HUES6 (cell line): ENCODE results near the gene NDUFV1.

Experiments used
- H3K27ac ChIP-seq: 2 replicates; pipeline ENCODE4 v1.7.0; 2013; ENCODE audit warnings: low read depth, mild to moderate bottlenecking, low read length, inconsistent platforms
- H3K27me3 ChIP-seq: 2 replicates; pipeline ENCODE4 v1.6.1; 2013; ENCODE audit warnings: low read length; ENCODE audit not compliant: control insufficient read depth, insufficient read depth
- H3K36me3 ChIP-seq: 2 replicates; pipeline ENCODE4 v1.6.1; 2013; ENCODE audit warnings: low read length; ENCODE audit not compliant: control insufficient read depth, insufficient read depth
- H3K4me1 ChIP-seq: 2 replicates; pipeline ENCODE4 v1.6.1; 2013; ENCODE audit warnings: low read length; ENCODE audit not compliant: control insufficient read depth, insufficient read depth
- H3K4me3 ChIP-seq: 2 replicates; pipeline ENCODE4 v1.5.1; 2013; ENCODE audit warnings: low read depth, low read length
- H3K9ac ChIP-seq: one replicate; pipeline ENCODE4 v1.6.1; 2013; ENCODE audit warnings: mild to moderate bottlenecking, low read length
- H3K9me3 ChIP-seq: 2 replicates; pipeline ENCODE4 v1.6.1; 2013; ENCODE audit warnings: low read depth, low read length; ENCODE audit not compliant: control insufficient read depth, insufficient read depth

NDUFV1 gene

GRCh38 chr11:67629386-67630227, 22.9 kb downstream of the NDUFV1 start, which contains the start of gene NUDT8:
NUDT8 (minus strand) TSS chr11:67629937; CDS start chr11:67629911, 26 bp downstream.
- Histone ChIP-seq H3K27me3 (no peaks in the 10 kb centered on the region), H3K4me1 (peaks cover 35% of the 10 kb centered on the region), H3K27ac (peak within 1 kb of the TSS; percentile 78; the same call in 1 of the 2 replicates), H3K36me3 (no peaks in the 10 kb centered on the region; the same call in 1 of the 2 replicates), H3K9ac (peak within 1 kb of the TSS; percentile 87), H3K4me3 (peak within 1 kb of the TSS; percentile 69), H3K9me3 (no peaks in the 10 kb centered on the region)

DNA sequence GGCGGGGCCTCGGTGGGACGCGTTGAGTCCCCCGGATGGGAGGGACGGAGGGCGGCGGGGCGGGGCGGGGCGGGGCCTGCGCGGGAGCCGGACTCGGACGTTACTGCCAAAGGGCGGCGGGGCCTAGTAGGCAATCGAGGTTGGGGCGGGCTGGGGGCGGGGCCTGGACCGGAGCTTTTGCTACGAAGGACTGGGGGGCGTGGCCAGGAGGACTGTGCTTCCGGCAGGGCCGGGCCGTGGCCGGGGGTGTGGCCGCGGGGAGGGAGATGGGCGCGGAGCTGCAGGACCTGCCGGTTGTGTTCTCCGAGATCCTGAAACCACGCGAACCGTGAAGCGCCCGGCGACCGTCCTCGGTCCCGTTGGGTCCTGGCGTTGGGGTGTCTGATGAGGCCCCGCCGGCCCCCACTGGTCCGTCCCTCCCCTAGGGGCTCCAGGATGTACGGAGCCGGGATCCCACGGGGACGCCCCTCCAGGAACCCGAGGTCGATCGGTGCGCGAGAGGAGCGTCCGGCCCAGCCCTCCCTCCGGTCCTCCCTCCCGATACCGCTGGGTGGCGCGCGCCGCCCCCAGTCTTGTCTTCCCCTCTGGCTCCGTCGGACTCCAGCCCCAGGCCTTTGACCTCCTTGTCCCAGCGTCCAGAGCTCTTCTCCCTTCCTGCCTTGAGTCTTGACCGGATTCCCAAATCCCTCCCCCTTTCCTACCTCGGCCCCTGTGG, 23.6 kb downstream of the NDUFV1 start:
- Histone ChIP-seq H3K27me3 (no peaks in the 10 kb centered on the region), H3K9me3 (no peaks in the 10 kb centered on the region), H3K36me3 (no peaks in the 10 kb centered on the region; the same call in 1 of the 2 replicates), H3K4me3 (peak overlapping the region; percentile 69), H3K4me1 (peaks cover 38% of the 10 kb centered on the region), H3K9ac (peak overlapping the region; percentile 80), H3K27ac (peak overlapping the region; percentile 78; the same call in 1 of the 2 replicates)

DNA sequence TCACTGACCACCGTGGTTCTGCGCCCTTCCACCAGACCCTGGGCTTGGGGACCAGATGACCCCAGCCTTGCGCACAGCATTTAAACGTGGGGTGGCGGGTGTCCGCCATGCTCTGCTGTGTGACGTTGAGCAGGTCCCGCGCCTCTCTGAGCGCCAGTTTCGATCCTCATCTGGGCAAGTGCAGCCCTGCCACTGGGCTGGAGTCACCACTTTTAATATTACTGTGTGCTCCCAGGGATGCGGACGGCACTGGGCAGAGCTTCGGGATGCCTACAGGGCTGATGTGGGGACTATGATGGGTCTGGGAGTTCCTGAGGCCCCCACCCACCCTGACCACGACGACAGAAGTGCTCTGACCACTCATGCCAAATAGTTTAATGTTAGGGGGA, 24.2 kb downstream of the NDUFV1 start:
- no peaks in the 10 kb centered on the region for H3K27me3 ChIP-seq
- H3K9ac ChIP-seq = peak overlapping the region; percentile 80
- H3K27ac ChIP-seq = peak overlapping the region; percentile 78; the same call in 1 of the 2 replicates
- H3K36me3 ChIP-seq = no peaks in the 10 kb centered on the region; the same call in 1 of the 2 replicates
- peaks cover 38% of the 10 kb centered on the region for H3K4me1 ChIP-seq
- peak overlapping the region; percentile 69 for H3K4me3 ChIP-seq
- no peaks in the 10 kb centered on the region for H3K9me3 ChIP-seq

DNA sequence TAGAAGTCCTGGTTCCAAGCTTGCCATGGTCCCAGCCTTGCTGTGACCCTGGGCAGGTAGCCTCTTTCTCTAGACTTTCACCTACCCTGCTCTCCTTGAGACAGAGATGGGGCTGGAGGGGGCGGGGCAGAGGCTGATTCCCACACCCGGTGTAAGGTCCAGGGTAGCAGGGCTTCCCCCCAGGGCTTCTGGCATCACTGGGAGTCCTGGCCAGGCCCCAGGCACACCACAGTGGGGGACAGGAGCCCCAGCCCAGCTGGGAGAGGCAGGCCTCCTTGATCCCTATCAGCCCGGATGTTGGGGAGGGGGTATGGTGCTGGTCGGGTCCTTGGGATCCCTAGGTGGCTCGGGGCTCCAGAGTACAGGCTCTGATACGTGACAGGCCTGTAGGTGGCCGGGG, 24.7 kb downstream of the NDUFV1 start:
- no peak overlapping the region for H3K27ac ChIP-seq
- peak overlapping the region; percentile 80 for H3K9ac ChIP-seq
- H3K4me3 ChIP-seq = peak overlapping the region; percentile 69; the same call in 1 of the 2 replicates
- H3K36me3 ChIP-seq = no peaks in the 10 kb centered on the region
- H3K4me1 ChIP-seq = peaks cover 38% of the 10 kb centered on the region
- no peaks in the 10 kb centered on the region for H3K9me3 ChIP-seq
- H3K27me3 ChIP-seq = no peaks in the 10 kb centered on the region

DNA sequence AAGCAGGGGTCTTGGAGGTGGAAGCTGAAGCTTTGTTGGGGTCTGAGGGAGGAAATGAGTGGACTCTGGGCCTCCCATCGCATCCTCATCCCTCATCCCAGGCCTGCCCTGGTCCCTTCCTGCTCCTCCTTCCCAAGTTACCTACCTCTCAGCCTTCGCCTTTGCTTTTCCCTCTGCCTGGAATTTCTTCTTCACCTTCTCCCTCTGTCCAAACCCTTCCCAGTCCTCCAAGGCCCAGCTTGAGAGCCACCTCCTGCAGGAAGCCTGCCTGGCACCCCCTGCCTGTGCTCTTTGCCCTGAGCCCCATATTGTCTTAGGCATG, 25.1 kb downstream of the NDUFV1 start:
- Histone ChIP-seq H3K4me3 (no peak overlapping the region), H3K4me1 (peaks cover 38% of the 10 kb centered on the region), H3K27ac (no peak overlapping the region), H3K36me3 (no peaks in the 10 kb centered on the region), H3K9me3 (no peaks in the 10 kb centered on the region), H3K9ac (no peak overlapping the region), H3K27me3 (no peaks in the 10 kb centered on the region)

DNA sequence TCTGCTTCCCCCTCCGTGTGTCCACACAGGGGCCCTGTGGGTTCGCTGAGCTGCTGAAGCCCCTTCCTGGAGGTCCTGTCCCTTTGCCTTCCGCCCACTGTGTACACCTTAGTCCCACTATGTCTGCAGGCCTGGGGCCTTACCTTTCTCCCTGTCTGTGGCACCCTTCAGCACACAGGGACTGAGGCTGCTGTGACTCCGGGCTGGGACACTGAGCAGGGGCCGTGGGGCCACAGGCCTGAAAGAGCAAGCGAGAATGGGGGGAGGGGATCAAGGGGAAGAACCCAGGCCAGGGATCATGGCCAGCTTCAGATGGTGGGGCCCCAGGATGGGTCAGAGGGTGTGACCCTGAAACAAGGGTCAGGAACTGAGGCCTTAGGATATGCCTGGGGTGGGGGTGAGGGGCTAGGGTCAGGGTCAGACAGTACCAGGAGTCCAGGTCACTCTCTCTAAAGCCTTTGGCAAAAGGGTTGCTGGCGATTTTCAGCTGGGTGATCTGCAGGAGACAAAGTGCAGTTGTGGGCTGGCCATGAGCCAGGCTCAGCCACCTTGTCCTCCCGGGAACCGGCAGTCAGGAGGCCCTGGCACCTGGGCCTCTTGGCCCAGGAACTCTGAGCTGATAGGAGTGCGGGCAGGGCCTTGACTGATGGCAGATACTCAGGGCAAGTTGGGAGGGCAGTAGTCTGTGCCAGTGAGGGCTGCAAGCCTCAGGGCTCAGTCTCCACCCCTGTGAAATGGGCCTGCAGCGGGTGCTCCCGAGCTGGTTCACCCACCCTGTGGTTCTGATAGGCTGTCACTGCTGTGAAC, 25.6 kb downstream of the NDUFV1 start:
- H3K9me3 ChIP-seq = no peaks in the 10 kb centered on the region
- no peaks in the 10 kb centered on the region for H3K36me3 ChIP-seq
- no peak overlapping the region for H3K4me3 ChIP-seq
- H3K4me1 ChIP-seq = peaks cover 34% of the 10 kb centered on the region
- no peaks in the 10 kb centered on the region for H3K27me3 ChIP-seq
- no peak overlapping the region for H3K27ac ChIP-seq
- no peak overlapping the region for H3K9ac ChIP-seq

DNA sequence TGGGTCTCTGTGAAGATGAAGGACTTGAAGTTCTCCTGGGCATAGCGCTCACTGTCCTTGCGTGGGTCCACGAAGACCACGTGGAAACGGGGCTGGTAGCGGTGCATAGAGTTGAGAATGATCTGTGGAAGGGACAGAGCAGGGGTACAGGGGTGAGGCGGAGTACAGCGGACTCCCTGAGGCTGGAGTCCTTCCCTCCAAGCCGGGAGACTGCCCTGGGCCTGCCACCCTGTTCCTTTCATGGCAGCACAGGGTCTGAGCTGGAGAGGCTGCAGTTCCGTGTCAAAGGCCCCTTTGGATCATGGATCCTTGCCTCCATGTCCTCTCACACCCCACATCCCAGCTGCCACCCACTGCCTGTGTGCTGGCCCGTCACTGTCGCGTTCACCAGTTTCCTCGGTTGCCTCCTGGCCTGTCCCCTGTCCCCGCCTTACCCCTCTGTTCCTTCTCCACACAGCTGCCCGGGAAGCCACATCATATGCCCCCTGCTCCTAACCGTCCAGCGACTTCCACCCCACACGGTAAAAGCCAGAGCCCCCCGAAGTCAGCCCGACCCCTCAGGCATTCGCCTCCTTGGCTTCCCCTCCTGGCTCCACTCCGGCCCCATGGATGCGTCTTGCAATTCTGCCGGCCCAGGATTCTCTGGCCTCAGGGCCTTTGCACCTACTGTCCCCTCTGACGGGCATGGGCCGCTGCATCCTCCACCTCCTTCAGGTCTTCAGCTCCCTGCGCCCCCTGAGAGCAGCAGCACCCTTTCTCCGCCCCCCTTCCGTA, 26.4 kb downstream of the NDUFV1 start:
- no peak overlapping the region for H3K9ac ChIP-seq
- no peaks in the 10 kb centered on the region for H3K9me3 ChIP-seq
- H3K4me3 ChIP-seq = no peak overlapping the region
- no peaks in the 10 kb centered on the region for H3K27me3 ChIP-seq
- H3K36me3 ChIP-seq = no peaks in the 10 kb centered on the region
- H3K4me1 ChIP-seq = peaks cover 28% of the 10 kb centered on the region
- H3K27ac ChIP-seq = no peak overlapping the region

GRCh38 chr11:67633758-67634365, 27.1 kb downstream of the NDUFV1 start:
- no peak overlapping the region for H3K4me3 ChIP-seq

DNA sequence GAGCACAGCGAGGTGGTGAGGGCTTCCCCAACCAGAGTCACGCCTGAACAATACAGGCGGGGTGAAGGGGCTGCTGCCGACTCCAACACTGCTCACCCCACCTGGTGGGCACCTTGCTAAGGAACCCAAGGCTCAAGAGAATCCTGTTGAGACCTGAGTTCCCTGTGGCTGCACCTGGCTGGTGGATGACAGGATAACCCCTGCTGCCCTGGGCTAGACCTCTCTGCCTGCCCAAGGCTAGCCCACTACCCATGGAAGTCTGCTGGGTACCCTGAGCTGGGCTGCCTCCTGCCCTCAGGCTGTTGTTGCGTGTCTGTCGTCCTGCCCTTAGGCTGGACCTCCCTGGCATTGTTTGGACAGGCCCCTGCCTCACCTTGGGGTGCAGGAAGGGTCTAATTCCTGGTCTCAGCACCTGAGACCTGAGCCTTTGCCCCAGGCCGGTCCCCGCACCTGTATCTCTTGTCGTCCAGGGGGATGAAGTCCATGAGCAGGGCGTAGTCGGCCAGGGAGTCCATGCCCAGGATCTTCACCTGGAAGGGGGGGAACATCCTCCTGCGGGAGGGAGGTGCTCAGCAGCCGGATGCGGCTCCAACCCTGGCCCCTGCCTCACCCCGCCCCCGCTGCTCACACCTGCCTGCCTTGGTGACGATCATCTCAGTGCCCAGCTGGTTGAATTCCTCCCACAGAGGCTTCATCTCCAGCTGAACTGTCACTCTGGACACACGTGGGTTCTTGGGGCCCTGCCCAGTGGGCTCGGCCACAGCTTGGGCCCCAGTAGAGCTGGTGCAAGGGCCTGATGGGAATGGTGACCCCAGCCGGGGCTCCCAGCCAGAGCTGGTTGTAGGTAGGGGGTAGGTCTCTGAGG, 27.9 kb downstream of the NDUFV1 start:
- peaks cover 12% of the 10 kb centered on the region for H3K27me3 ChIP-seq
- H3K9ac ChIP-seq = no peak overlapping the region
- H3K4me1 ChIP-seq = peaks cover 19% of the 10 kb centered on the region
- no peak overlapping the region for H3K27ac ChIP-seq
- no peaks in the 10 kb centered on the region for H3K9me3 ChIP-seq
- H3K36me3 ChIP-seq = no peaks in the 10 kb centered on the region
- H3K4me3 ChIP-seq = no peak overlapping the region

More at GRCh38 chr11:67633758-67634365, 27.1 kb downstream of the NDUFV1 start:
- no peak overlapping the region for H3K27ac ChIP-seq
- H3K36me3 ChIP-seq = no peaks in the 10 kb centered on the region
- peaks cover 4% of the 10 kb centered on the region; the same call in 1 of the 2 replicates for H3K27me3 ChIP-seq
- H3K9ac ChIP-seq = no peak overlapping the region
- H3K4me1 ChIP-seq = peaks cover 22% of the 10 kb centered on the region
- H3K9me3 ChIP-seq = no peaks in the 10 kb centered on the region
